Common myeloid progenitor, CD34-positive (primary cell): ENCODE results near the gene DGCR2.

Experiments
- CTCF ChIA-PET: fragments of 350-600 bp; sonication (Branson Sonifier 250); formaldehyde crosslinking; loops from one replicate; lab custom pipeline; 2021; ENCODE audit warnings: antibody characterized with exemption; lab: Charles Lee
- POLR2A ChIA-PET: fragments of 350-600 bp; sonication (Branson Sonifier 250); formaldehyde crosslinking; loops from one replicate; lab custom pipeline; 2021; ENCODE audit warnings: antibody characterized with exemption; lab: Charles Lee
- DNase-seq, 3 donors: peaks; one replicate each; pipeline versions ENCODE4 v3.0.0 to v3.0.0-alpha.2; 2013
- H3K27ac ChIP-seq, 2 experiments: 1 replicate in 1 of 2; 2 replicates in 1 of 2; pipeline ENCODE4 v1.7.0; 2013; ENCODE audit warnings: inconsistent platforms in 2 of 2, low read length in 2 of 2, mild to moderate bottlenecking in 2 of 2, low read depth in 1 of 2, moderate library complexity in 1 of 2; ENCODE audit not compliant: severe bottlenecking in 2 of 2, insufficient read depth in 1 of 2, poor library complexity in 1 of 2
- H3K27me3 ChIP-seq, 5 experiments: replicated peaks in 2 of 5; 1 replicate in 3 of 5; 2 replicates in 2 of 5; pipeline versions ENCODE4 v1.6.1 to v1.7.0; 2013; ENCODE audit warnings: low read length in 4 of 5, mild to moderate bottlenecking in 2 of 5, moderate library complexity in 2 of 5, inconsistent platforms in 1 of 5; ENCODE audit not compliant: insufficient read depth in 5 of 5, control insufficient read depth in 4 of 5
- H3K36me3 ChIP-seq, 4 experiments: 1 replicate in 2 of 4; 2 replicates in 2 of 4; pipeline versions ENCODE4 v1.6.1 to v1.7.0; 2013; ENCODE audit warnings: low read length in 3 of 4, control low read depth in 1 of 4, mild to moderate bottlenecking in 1 of 4; ENCODE audit not compliant: control insufficient read depth in 4 of 4, insufficient read depth in 4 of 4
- H3K4me1 ChIP-seq, 4 experiments: 1 replicate in 3 of 4; 2 replicates in 1 of 4; pipeline versions ENCODE4 v1.6.1 to v1.7.1; 2013; ENCODE audit warnings: low read length in 3 of 4, mild to moderate bottlenecking in 3 of 4, control low read depth in 1 of 4, inconsistent platforms in 1 of 4, moderate library complexity in 1 of 4; ENCODE audit not compliant: control insufficient read depth in 4 of 4, insufficient read depth in 4 of 4; ENCODE audit errors: control extremely low read depth in 1 of 4
- H3K4me3 ChIP-seq, 7 experiments: 1 replicate in 4 of 7; 2 replicates in 3 of 7; pipeline versions ENCODE4 v1.5.1 to v1.7.0; 2013; ENCODE audit warnings: mild to moderate bottlenecking in 7 of 7, low read length in 6 of 7, moderate library complexity in 6 of 7, inconsistent platforms in 2 of 7, low read depth in 2 of 7, control low read depth in 1 of 7; ENCODE audit not compliant: insufficient read depth in 4 of 7, control insufficient read depth in 1 of 7; ENCODE audit errors: extremely low read depth in 1 of 7
- H3K9me3 ChIP-seq, 5 experiments: 1 replicate in 4 of 5; 2 replicates in 1 of 5; pipeline versions ENCODE4 v1.6.1 to v1.7.1; 2013; ENCODE audit warnings: low read length in 4 of 5, mild to moderate bottlenecking in 2 of 5, inconsistent platforms in 1 of 5, low read depth in 1 of 5, moderate library complexity in 1 of 5; ENCODE audit not compliant: control insufficient read depth in 4 of 5, insufficient read depth in 2 of 5; ENCODE audit errors: control extremely low read depth in 1 of 5
- WGBS: methylation state at CpG from one replicate; pipeline ENCODE4 v1.1.5; 2013; ENCODE audit not compliant: insufficient coverage; 5-methylcytosine and 5-hydroxymethylcytosine counted together

DGCR2 gene

DNA sequence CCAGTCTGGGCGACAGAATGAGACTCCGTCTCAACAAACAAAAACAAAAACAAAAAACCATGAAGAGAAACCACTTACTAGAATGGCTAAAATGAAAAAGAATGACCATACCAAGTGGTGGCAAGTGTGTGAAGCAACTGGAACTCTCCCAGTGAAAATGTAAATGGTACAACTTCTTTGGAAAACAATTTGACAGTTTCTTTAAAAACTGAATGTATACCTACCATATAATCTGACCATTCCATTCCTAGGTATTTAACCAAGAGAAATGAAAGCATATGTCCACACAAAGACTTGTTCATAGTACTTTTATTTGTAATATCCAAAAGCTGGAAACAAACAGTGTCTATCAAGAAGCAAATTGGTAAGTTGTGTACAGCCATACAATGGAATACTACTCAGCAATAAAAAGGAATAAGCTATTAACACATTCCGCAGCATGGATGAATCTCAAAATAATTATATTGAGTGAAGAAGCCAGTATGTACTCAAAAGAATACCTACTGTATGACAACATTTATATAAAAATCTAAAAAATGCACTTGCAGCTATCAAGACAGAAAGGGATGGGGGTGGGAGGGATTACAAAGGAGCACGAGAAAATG, 27.7 kb downstream of the DGCR2 start:
- no peaks in the 10 kb centered on the region for H3K9me3 ChIP-seq
- H3K27ac ChIP-seq = no peak overlapping the region
- peaks cover 0 to 5% (median under 1%) of the 10 kb centered on the region in 4 experiments for H3K4me1 ChIP-seq
- POLR2A ChIA-PET = no interaction called here
- WGBS = no CpG with 5 or more reads among the region's 4 CpGs
- no peaks in the 10 kb centered on the region for H3K27me3 ChIP-seq
- no peak for DNase-seq
- no peak overlapping the region for H3K4me3 ChIP-seq
- H3K36me3 ChIP-seq = peaks cover 0 to 7% (median 3%) of the 10 kb centered on the region in 4 experiments
- CTCF ChIA-PET = no interaction called here

DNA sequence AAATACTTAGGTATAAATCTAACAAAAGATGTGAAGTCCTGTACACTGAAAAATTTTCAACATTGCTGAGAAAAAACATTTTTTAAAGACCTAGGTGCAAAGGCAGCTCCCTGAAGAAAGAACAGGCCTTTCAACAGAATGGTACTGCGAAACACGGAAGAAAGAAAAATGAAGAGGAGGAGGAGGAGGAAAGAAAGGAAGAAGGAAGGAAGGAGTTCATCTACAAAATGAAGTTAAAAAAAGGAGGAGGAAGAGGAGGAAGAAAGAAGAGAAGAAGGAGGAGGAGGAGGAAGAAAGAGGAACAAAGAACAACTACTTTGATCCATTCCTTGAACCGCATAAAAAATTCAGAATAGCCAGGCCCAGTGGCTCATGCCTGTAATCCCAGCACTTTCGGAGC, 29.5 kb downstream of the DGCR2 start:
- Histone ChIP-seq H3K27me3 (no peaks in the 10 kb centered on the region), H3K36me3 (peaks cover 0 to 6% (median 4%) of the 10 kb centered on the region in 4 experiments), H3K27ac (no peak overlapping the region), H3K9me3 (no peaks in the 10 kb centered on the region), H3K4me1 (peaks cover 3 to 22% (median 17%) of the 10 kb centered on the region in 4 experiments), H3K4me3 (no peak overlapping the region)
- ChIA-PET CTCF (interaction anchor here (0.6 to 0.9 kb wide), 2 partner anchors 13 to 15 kb away, joined by 3 read pairs; no protein-coding TSS in a partner anchor), POLR2A (no interaction called here)
- 100% methylated on average over 3 of the region's 4 CpGs for WGBS
- DNase-seq = no peak

- no peaks in the 10 kb centered on the region for H3K9me3 ChIP-seq
- no CpG with 5 or more reads among the region's 3 CpGs for WGBS
Observed at GRCh38 chr22:19090586-19091127, 31.6 kb downstream of the DGCR2 start.

GRCh38 chr22:19090183-19090582, 32.0 kb downstream of the DGCR2 start:
- POLR2A ChIA-PET = no interaction called here
- no CpG with 5 or more reads among the region's 2 CpGs for whole genome bisulfite sequencing
- DNase-seq = no peak
- H3K4me1 ChIP-seq = peaks cover 10 to 47% (median 33%) of the 10 kb centered on the region in 4 experiments
- no peak overlapping the region for H3K27ac ChIP-seq
- H3K9me3 ChIP-seq = no peaks in the 10 kb centered on the region
- CTCF ChIA-PET = no interaction called here
- no peak overlapping the region for H3K4me3 ChIP-seq
- no peaks in the 10 kb centered on the region for H3K27me3 ChIP-seq
- H3K36me3 ChIP-seq = peaks cover 0 to 6% (median 1%) of the 10 kb centered on the region in 4 experiments

More at GRCh38 chr22:19090586-19091127, 31.6 kb downstream of the DGCR2 start:
- Histone ChIP-seq H3K27me3 (no peaks in the 10 kb centered on the region), H3K4me1 (peaks cover 5 to 42% (median 28%) of the 10 kb centered on the region in 4 experiments), H3K36me3 (peaks cover 0 to 6% (median 1%) of the 10 kb centered on the region in 4 experiments), H3K27ac (no peak overlapping the region), H3K4me3 (no peak overlapping the region)
- no peak for DNase-seq
- CTCF ChIA-PET = no interaction called here
- POLR2A ChIA-PET = no interaction called here

- peak overlapping the region in 1 of 7 experiments; percentile 23 for H3K4me3 ChIP-seq
- CTCF ChIA-PET = interaction anchor here (1.3 kb wide), 1 partner anchor 55 kb away, joined by 4 read pairs; the partner anchor contains the start of gene ESS2
- H3K36me3 ChIP-seq = peaks cover 0 to 4% (median 1%) of the 10 kb centered on the region in 4 experiments
Observed at GRCh38 chr22:19088866-19089595, 33.2 kb downstream of the DGCR2 start.

GRCh38 chr22:19086896-19087295, 35.3 kb downstream of the DGCR2 start:
- ChIA-PET CTCF (no interaction called here), POLR2A (no interaction called here)
- Histone ChIP-seq H3K27me3 (no peaks in the 10 kb centered on the region), H3K36me3 (peaks cover 0 to 4% (median 3%) of the 10 kb centered on the region in 4 experiments), H3K9me3 (no peaks in the 10 kb centered on the region), H3K4me3 (no peak overlapping the region), H3K27ac (no peak overlapping the region), H3K4me1 (peaks cover 12 to 46% (median 35%) of the 10 kb centered on the region in 4 experiments)
- 95% methylated on average over 3 of the region's 3 CpGs for WGBS
- DNase-seq = no peak

More at GRCh38 chr22:19088866-19089595, 33.2 kb downstream of the DGCR2 start:
- POLR2A ChIA-PET = no interaction called here
- WGBS = 98% methylated on average over 12 of the region's 14 CpGs
- Histone ChIP-seq H3K9me3 (no peaks in the 10 kb centered on the region), H3K4me1 (peaks cover 12 to 50% (median 35%) of the 10 kb centered on the region in 4 experiments), H3K27ac (no peak overlapping the region), H3K27me3 (no peaks in the 10 kb centered on the region)
- DNase-seq = no peak
